ENCODE measurements around the gene FUT6. TPM values are rescaled to one million over a fixed set of nuclear protein-coding genes. Genes with fewer than 3 reads are reported as not detected.

FUT6 gene
- total and polyA plus RNA-seq, 2 donors from 2014 or later, result 13.0 to 58.4 TPM

DNA sequence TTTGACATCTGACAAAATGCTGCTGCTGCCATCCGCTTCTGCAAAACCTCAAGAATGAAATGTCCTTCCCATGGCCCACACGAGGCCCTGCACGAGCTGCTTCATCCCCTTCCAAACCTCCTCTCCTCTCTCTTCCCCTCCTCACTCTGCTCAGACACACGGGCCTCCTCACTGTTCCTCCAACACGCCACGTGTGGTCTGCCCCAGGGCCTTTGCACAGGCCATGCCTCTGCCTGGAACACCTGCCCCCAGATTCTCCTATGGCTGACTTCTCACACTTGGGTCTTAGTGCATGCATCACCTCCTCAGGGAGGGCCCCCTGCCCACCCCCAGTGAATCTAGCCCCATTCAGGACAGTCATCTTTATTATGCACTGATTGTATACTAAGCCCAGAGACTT is 18.7 kb downstream of the FUT6 start:
- H3K36me3 ChIP-seq (ENCODE audit: control insufficient read depth in 2 of 3, insufficient read depth in 3 of 3, low read length in 3 of 3), result no peaks in the 10 kb centered on the region
- TF ChIP-seq, protein P1, sequence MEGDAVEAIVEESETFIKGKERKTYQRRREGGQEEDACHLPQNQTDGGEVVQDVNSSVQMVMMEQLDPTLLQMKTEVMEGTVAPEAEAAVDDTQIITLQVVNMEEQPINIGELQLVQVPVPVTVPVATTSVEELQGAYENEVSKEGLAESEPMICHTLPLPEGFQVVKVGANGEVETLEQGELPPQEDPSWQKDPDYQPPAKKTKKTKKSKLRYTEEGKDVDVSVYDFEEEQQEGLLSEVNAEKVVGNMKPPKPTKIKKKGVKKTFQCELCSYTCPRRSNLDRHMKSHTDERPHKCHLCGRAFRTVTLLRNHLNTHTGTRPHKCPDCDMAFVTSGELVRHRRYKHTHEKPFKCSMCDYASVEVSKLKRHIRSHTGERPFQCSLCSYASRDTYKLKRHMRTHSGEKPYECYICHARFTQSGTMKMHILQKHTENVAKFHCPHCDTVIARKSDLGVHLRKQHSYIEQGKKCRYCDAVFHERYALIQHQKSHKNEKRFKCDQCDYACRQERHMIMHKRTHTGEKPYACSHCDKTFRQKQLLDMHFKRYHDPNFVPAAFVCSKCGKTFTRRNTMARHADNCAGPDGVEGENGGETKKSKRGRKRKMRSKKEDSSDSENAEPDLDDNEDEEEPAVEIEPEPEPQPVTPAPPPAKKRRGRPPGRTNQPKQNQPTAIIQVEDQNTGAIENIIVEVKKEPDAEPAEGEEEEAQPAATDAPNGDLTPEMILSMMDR (IDR thresholded peaks at IDR 0.05; ENCODE audit: borderline replicate concordance, extremely low read depth, insufficient read depth), result no peak
- no peaks in the 10 kb centered on the region for H3K4me1 ChIP-seq (ENCODE audit: control insufficient read depth in 2 of 3, insufficient read depth in 2 of 3, low read depth in 1 of 3, low read length in 3 of 3)
- no peak overlapping the region for H3K9ac ChIP-seq (ENCODE audit: low read length in 3 of 3)
- FAIRE-seq, result no peak
- no peaks in the 10 kb centered on the region for H3K27me3 ChIP-seq (ENCODE audit: control insufficient read depth, insufficient read depth, low read length)
- no peak overlapping the region for H3K4me3 ChIP-seq (ENCODE audit: low read length in 3 of 3)
- peak in 1 of 5 donors; percentile 45 for DNase-seq
- no peak overlapping the region for H3K27ac ChIP-seq (ENCODE audit: low read depth in 2 of 2, low read length in 2 of 2)
- intact Hi-C loops (cut with DNase I), result no loop called here
- no peaks in the 10 kb centered on the region for H3K9me3 ChIP-seq (ENCODE audit: control insufficient read depth in 2 of 3, insufficient read depth in 1 of 3, low read length in 3 of 3)

DNA sequence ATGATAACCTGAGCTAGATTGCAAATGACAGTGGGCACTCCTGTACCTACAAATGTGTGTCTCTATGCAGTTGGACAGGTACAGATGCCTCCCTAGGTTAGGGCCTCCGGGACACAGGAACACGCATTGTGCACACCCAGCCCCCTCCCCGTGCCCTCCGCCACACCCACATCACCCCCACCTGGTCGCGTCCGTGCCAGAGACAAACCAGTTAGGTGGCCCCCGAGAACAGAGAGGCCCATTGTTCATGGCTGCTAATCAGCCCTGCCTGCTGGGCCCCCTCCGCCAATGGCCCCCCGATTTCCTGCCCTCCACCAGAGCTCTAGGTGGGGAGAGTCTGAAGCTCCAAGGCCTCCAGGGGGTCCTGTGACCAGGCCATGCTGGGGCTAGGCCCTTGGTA is 20.9 kb downstream of the FUT6 start:
- Histone ChIP-seq H3K27me3 (ENCODE audit: control insufficient read depth, insufficient read depth, low read length) (no peaks in the 10 kb centered on the region), H3K9me3 (ENCODE audit: control insufficient read depth in 2 of 3, insufficient read depth in 1 of 3, low read length in 3 of 3) (no peaks in the 10 kb centered on the region), H3K4me3 (ENCODE audit: low read length in 3 of 3) (no peak overlapping the region), H3K36me3 (ENCODE audit: control insufficient read depth in 2 of 3, insufficient read depth in 3 of 3, low read length in 3 of 3) (no peaks in the 10 kb centered on the region), H3K4me1 (ENCODE audit: control insufficient read depth in 2 of 3, insufficient read depth in 2 of 3, low read depth in 1 of 3, low read length in 3 of 3) (no peaks in the 10 kb centered on the region), H3K9ac (ENCODE audit: low read length in 3 of 3) (no peak overlapping the region), H3K27ac (ENCODE audit: low read depth in 2 of 2, low read length in 2 of 2) (no peak overlapping the region)
- TF ChIP-seq, protein P1 (IDR thresholded peaks at IDR 0.05; ENCODE audit: borderline replicate concordance, extremely low read depth, insufficient read depth), result no peak
- DNase-seq (peak in 1 of 5 donors; percentile 39), FAIRE-seq (no peak)
- intact Hi-C loops (cut with DNase I), result no loop called here

DNA sequence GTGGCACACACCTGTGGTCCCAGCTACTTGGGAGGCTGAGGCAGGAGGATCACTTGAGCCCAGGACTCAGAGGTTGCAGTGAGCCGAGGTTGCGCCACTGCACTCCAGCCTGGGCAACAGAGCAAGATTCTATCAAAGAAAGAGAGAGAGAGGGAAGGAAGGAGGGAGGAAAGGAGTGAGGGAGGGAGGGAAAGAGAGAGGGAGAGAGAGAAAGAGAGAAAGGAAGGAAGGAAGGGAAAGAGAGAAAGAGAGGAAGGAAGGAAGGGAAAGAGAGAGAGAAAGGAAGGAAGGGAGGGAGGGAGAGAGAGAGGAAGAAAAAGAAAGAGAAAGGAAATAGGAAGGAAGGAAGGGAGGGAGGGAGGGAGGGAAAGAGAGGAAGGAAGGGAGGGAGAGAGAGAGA is 22.3 kb downstream of the FUT6 start:
- H3K9me3 ChIP-seq (ENCODE audit: control insufficient read depth in 2 of 3, insufficient read depth in 1 of 3, low read length in 3 of 3), result no peaks in the 10 kb centered on the region
- FAIRE-seq (no peak), DNase-seq (no peak)
- no peaks in the 10 kb centered on the region for H3K36me3 ChIP-seq (ENCODE audit: control insufficient read depth in 2 of 3, insufficient read depth in 3 of 3, low read length in 3 of 3)
- TF ChIP-seq, protein P1 (IDR thresholded peaks at IDR 0.05; ENCODE audit: borderline replicate concordance, extremely low read depth, insufficient read depth), result no peak
- no peaks in the 10 kb centered on the region for H3K4me1 ChIP-seq (ENCODE audit: control insufficient read depth in 2 of 3, insufficient read depth in 2 of 3, low read depth in 1 of 3, low read length in 3 of 3)
- intact Hi-C loops (cut with DNase I), result no loop called here
- no peak overlapping the region for H3K27ac ChIP-seq (ENCODE audit: low read depth in 2 of 2, low read length in 2 of 2)
- no peaks in the 10 kb centered on the region for H3K27me3 ChIP-seq (ENCODE audit: control insufficient read depth, insufficient read depth, low read length)
- no peak overlapping the region for H3K4me3 ChIP-seq (ENCODE audit: low read length in 3 of 3)
- H3K9ac ChIP-seq (ENCODE audit: low read length in 3 of 3), result no peak overlapping the region

DNA sequence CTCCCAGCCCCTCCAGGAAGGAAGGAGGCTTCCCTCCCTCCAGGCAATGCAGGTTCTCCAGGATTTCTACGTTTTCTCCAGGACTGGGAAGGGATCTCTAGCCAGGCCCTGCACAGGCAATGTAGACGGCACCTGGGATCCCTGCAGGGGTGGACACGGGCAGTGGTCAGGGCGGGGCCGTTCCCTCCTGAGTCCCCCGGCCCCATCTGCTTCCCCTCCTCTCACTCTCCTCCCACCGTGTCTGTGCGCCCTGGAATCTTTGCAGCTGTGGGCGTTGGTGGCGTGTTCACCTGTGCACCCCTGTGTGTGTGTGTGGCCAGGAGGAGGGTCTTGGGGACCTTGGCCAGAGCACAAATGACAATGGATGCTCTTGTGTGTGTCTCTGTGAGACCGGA is 24.7 kb downstream of the FUT6 start:
- no peak for DNase-seq

More for the DNA sequence above, 24.7 kb downstream of the FUT6 start:
- FAIRE-seq, result no peak
- no peaks in the 10 kb centered on the region for H3K36me3 ChIP-seq (ENCODE audit: control insufficient read depth in 2 of 3, insufficient read depth in 3 of 3, low read length in 3 of 3)
- H3K27me3 ChIP-seq (ENCODE audit: control insufficient read depth, insufficient read depth, low read length), result no peaks in the 10 kb centered on the region
- H3K4me1 ChIP-seq (ENCODE audit: control insufficient read depth in 2 of 3, insufficient read depth in 2 of 3, low read depth in 1 of 3, low read length in 3 of 3), result no peaks in the 10 kb centered on the region
- H3K9ac ChIP-seq (ENCODE audit: low read length in 3 of 3), result no peak overlapping the region
- no peaks in the 10 kb centered on the region for H3K9me3 ChIP-seq (ENCODE audit: control insufficient read depth in 2 of 3, insufficient read depth in 1 of 3, low read length in 3 of 3)
- intact Hi-C loops (cut with DNase I), result no loop called here
- TF ChIP-seq, protein P1 (IDR thresholded peaks at IDR 0.05; ENCODE audit: borderline replicate concordance, extremely low read depth, insufficient read depth), result no peak
- H3K4me3 ChIP-seq (ENCODE audit: low read length in 3 of 3), result no peak overlapping the region
- H3K27ac ChIP-seq (ENCODE audit: low read depth in 2 of 2, low read length in 2 of 2), result no peak overlapping the region
